ENCODE results near the gene KCNIP1. TPM values are rescaled to one million over a fixed set of nuclear protein-coding genes. Genes with fewer than 3 reads are reported as not detected.

KCNIP1 gene
- total RNA-seq, 1 donor from 2014 or later = not detected

GRCh38 chr5:170483701-170484458, 19.9 kb upstream of the KCNIP1 start:
- peak; percentile 22 for ATAC-seq

GRCh38 chr5:170484459-170484831, 19.4 kb upstream of the KCNIP1 start:
- no peak for ATAC-seq

GRCh38 chr5:170484847-170485615, 18.8 kb upstream of the KCNIP1 start:
- ATAC-seq = no peak

- no peak for ATAC-seq
Observed at GRCh38 chr5:170485616-170485911, 18.3 kb upstream of the KCNIP1 start.

- no peak for ATAC-seq
Observed at GRCh38 chr5:170486371-170486770, 17.4 kb upstream of the KCNIP1 start.

- no peak for ATAC-seq
Observed at GRCh38 chr5:170488570-170488969, 15.2 kb upstream of the KCNIP1 start.

GRCh38 chr5:170489199-170489598, 14.6 kb upstream of the KCNIP1 start:
- no peak for ATAC-seq

GRCh38 chr5:170490381-170490780, 13.4 kb upstream of the KCNIP1 start:
- ATAC-seq = no peak

GRCh38 chr5:170491479-170491878, 12.3 kb upstream of the KCNIP1 start:
- ATAC-seq = peak; percentile 53

- ATAC-seq = no peak
Observed at GRCh38 chr5:170493028-170493820, 10.6 kb upstream of the KCNIP1 start.

- ATAC-seq = no peak
Observed at GRCh38 chr5:170494041-170494440, 9.8 kb upstream of the KCNIP1 start.

- ATAC-seq = no peak
Observed at GRCh38 chr5:170495825-170496661, 7.8 kb upstream of the KCNIP1 start.

GRCh38 chr5:170496662-170497028, 7.2 kb upstream of the KCNIP1 start:
- ATAC-seq = no peak

GRCh38 chr5:170497311-170498038, 6.3 kb upstream of the KCNIP1 start:
- ATAC-seq = no peak

GRCh38 chr5:170498811-170499351, 4.9 kb upstream of the KCNIP1 start:
- ATAC-seq = no peak

GRCh38 chr5:170499621-170500020, 4.2 kb upstream of the KCNIP1 start:
- ATAC-seq = peak; percentile 40

GRCh38 chr5:170501361-170501760, 2.5 kb upstream of the KCNIP1 start:
- no peak for ATAC-seq

GRCh38 chr5:170501931-170502330, 1.9 kb upstream of the KCNIP1 start:
- no peak for ATAC-seq

GRCh38 chr5:170504616-170505266, 921 bp downstream of the KCNIP1 start:
- ATAC-seq = no peak

GRCh38 chr5:170508036-170508435, 4.2 kb downstream of the KCNIP1 start:
- no peak for ATAC-seq

Data from esophagus mucosa (tissue), 1 donor.